SK-N-SH (cell line): ENCODE results near the gene ZBTB34. TPM values are rescaled to one million over a fixed set of nuclear protein-coding genes. Genes with fewer than 3 reads are reported as not detected.
"Not testable (repeated sequence)": the region's sequence is repeated elsewhere in the genome, so short reads cannot be mapped to it uniquely, and the experiment has no call there.

Experiments used
- CTCF ChIA-PET: fragments of 300-600, 350-600 bp; formaldehyde crosslinking; extraction: SDS; loops from one replicate; lab custom pipeline; 2021; lab: Yijun Ruan, JAX
- POLR2A ChIA-PET: fragments of 350-600 bp; sonication (Branson Sonifier 250); formaldehyde crosslinking; extraction: SDS; loops from one replicate; lab custom pipeline; 2020; ENCODE audit warnings: antibody characterized with exemption, inconsistent platforms; lab: Yijun Ruan, JAX
- DNase-seq: peaks from one replicate; pipeline ENCODE4 v3.0.0; 2012
- H2AFZ ChIP-seq: fragments of 200-600 bp; sonication (generic); 2 replicates; pipeline ENCODE4 v1.8.1; 2016; ENCODE audit warnings: antibody characterized with exemption, mild to moderate bottlenecking, low read depth
- H3F3A ChIP-seq: fragments of 200-600 bp; sonication (generic); replicated peaks from 2 replicates; pipeline ENCODE3; 2016; ENCODE audit warnings: antibody characterized with exemption, mild to moderate bottlenecking; ENCODE audit not compliant: insufficient read depth
- H3K27ac ChIP-seq, 2 experiments: fragments of 200-500 bp in 1 of 2; fragments of 200-600 bp in 1 of 2; sonication (Bioruptor generic) in 1 of 2; sonication (generic), shearing (Covaris generic) in 1 of 2; 2 replicates each; pipeline versions ENCODE4 v1.5.1 to v1.6.1; 2014 to 2016; ENCODE audit warnings: low read depth in 2 of 2, inconsistent platforms in 1 of 2, low read length in 1 of 2, mild to moderate bottlenecking in 1 of 2, mixed read lengths in 1 of 2
- H3K27me3 ChIP-seq: fragments of 200-600 bp; sonication (generic), shearing (Covaris generic); 2 replicates; pipeline ENCODE4 v1.6.1; 2016; ENCODE audit warnings: mixed run types; ENCODE audit not compliant: insufficient read depth
- H3K36me3 ChIP-seq, 2 experiments: fragments of 200-500 bp in 1 of 2; fragments of 200-600 bp in 1 of 2; sonication (Bioruptor generic) in 1 of 2; sonication (generic) in 1 of 2; replicated peaks in 1 of 2; 2 replicates each; pipeline versions ENCODE3 to v1.5.1; 2014 to 2016; ENCODE audit warnings: low read length in 1 of 2, mild to moderate bottlenecking in 1 of 2; ENCODE audit not compliant: insufficient read depth in 2 of 2, control insufficient read depth in 1 of 2
- H3K4me1 ChIP-seq, 2 experiments: fragments of 200-500 bp in 1 of 2; fragments of 200-600 bp in 1 of 2; sonication (Bioruptor generic) in 1 of 2; sonication (generic), shearing (Covaris generic) in 1 of 2; 2 replicates each; pipeline versions ENCODE4 v1.5.1 to v1.6.1; 2014 to 2016; ENCODE audit warnings: low read depth in 1 of 2, low read length in 1 of 2, mixed run types in 1 of 2; ENCODE audit not compliant: insufficient read depth in 2 of 2, control insufficient read depth in 1 of 2
- H3K4me2 ChIP-seq: fragments of 200-600 bp; sonication (generic), shearing (Covaris generic); 2 replicates; pipeline ENCODE4 v1.6.1; 2017; ENCODE audit warnings: mixed run types
- H3K4me3 ChIP-seq, 2 experiments: fragments of 200-500 bp in 1 of 2; fragments of 200-600 bp in 1 of 2; sonication (Bioruptor generic) in 1 of 2; sonication (generic), shearing (Covaris generic) in 1 of 2; 2 replicates each; pipeline versions ENCODE4 v1.5.1 to v1.8.1; 2014 to 2016; ENCODE audit warnings: low read depth in 2 of 2, inconsistent platforms in 1 of 2, low read length in 1 of 2, mild to moderate bottlenecking in 1 of 2, mixed read lengths in 1 of 2, moderate library complexity in 1 of 2
- H3K79me2 ChIP-seq: fragments of 200-600 bp; sonication (generic); 2 replicates; pipeline ENCODE4 v1.8.1; 2017; ENCODE audit warnings: mild to moderate bottlenecking; ENCODE audit not compliant: insufficient read depth
- H3K9ac ChIP-seq: fragments of 200-600 bp; sonication (generic); 2 replicates; pipeline ENCODE4 v1.6.1; 2017; ENCODE audit warnings: mixed run types
- H3K9me2 ChIP-seq: fragments of 200-600 bp; sonication (generic); 2 replicates; pipeline ENCODE4 v1.6.1; 2017; ENCODE audit warnings: mixed run types
- H3K9me3 ChIP-seq: fragments of 200-600 bp; sonication (generic); 2 replicates; pipeline ENCODE4 v1.6.1; 2017; ENCODE audit warnings: mixed run types, mild to moderate bottlenecking, moderate library complexity
- H4K20me1 ChIP-seq: fragments of 200-600 bp; sonication (generic); 2 replicates; pipeline ENCODE4 v1.6.1; 2017; ENCODE audit warnings: mild to moderate bottlenecking, mixed run types; ENCODE audit not compliant: insufficient read depth
- CHD2 ChIP-seq: fragments of 150-350 bp; IDR thresholded peaks from 2 replicates; pipeline ENCODE4 v1.6.1; 2018; ENCODE audit warnings: low read length; ENCODE audit not compliant: partially characterized antibody
- EZH2phosphoT487 ChIP-seq: fragments of 200-600 bp; sonication (generic); IDR thresholded peaks from 2 replicates; pipeline ENCODE4 v1.6.1; 2017; ENCODE audit warnings: low read depth, mixed run types, mild to moderate bottlenecking, antibody characterized with exemption, moderate library complexity, borderline replicate concordance
- MEF2A ChIP-seq: IDR thresholded peaks from 2 replicates; pipeline ENCODE4 v1.4.0; 2012; ENCODE audit warnings: low read depth, borderline replicate concordance
- POLR2AphosphoS5 ChIP-seq: IDR thresholded peaks from 2 replicates; pipeline ENCODE4 v1.6.1; 2012; ENCODE audit warnings: low read depth, low read length
- RCOR1 ChIP-seq: fragments of 150-350 bp; IDR thresholded peaks from 2 replicates; pipeline ENCODE4 v1.6.1; 2017; ENCODE audit warnings: antibody characterized with exemption, low read length
- REST ChIP-seq: IDR thresholded peaks from 2 replicates; pipeline ENCODE4 v1.6.1; 2012; ENCODE audit warnings: mild to moderate bottlenecking, low read depth, low read length, moderate library complexity
- RFX5 ChIP-seq: IDR thresholded peaks from 2 replicates; pipeline ENCODE4 v1.6.1; 2012; ENCODE audit warnings: mild to moderate bottlenecking, improper control_type of control experiment, low read length
- RXRA ChIP-seq: IDR thresholded peaks from 2 replicates; pipeline ENCODE4 v1.4.0; 2012; ENCODE audit warnings: low read depth, mild to moderate bottlenecking, borderline replicate concordance
- TAF1 ChIP-seq: IDR thresholded peaks from 2 replicates; pipeline ENCODE4 v1.6.1; 2012; ENCODE audit warnings: low read depth, mild to moderate bottlenecking, low read length, moderate library complexity, borderline replicate concordance
- WGBS: methylation state at CpG from one replicate; pipeline ENCODE4 v1.1.6; 2017; ENCODE audit warnings: low lambda C conversion rate; 5-methylcytosine and 5-hydroxymethylcytosine counted together
- polyA plus RNA-seq, 3 experiments: library from polyadenylated mRNA; depleted of rRNA; stranded (reverse); fragments of >200 nt; gene quantifications; 2 replicates each; pipeline ENCODE4 v1.2.3, GENCODE V29; 2012

The ZBTB34 gene
- polyA plus RNA-seq, 1 of the 3 experiments (the other 2 are of a cell fraction), result 2.9 TPM

GRCh38 chr9:126814091-126814490, 46.3 kb upstream of the ZBTB34 start (continued):
- TF ChIP-seq TAF1 (no peak), MEF2A (no peak), POLR2AphosphoS5 (no peak), CHD2 (no peak), RXRA (no peak)

GRCh38 chr9:126817615-126818014, 42.8 kb upstream of the ZBTB34 start:
- 95% methylated on average over 7 of the region's 7 CpGs for WGBS
- CTCF ChIA-PET, result interaction anchor here (1.5 kb wide), 1 partner anchor 9 kb away, joined by 4 read pairs; no protein-coding TSS in a partner anchor
- Histone ChIP-seq H3K79me2 (peaks cover 89% of the 10 kb centered on the region), H3K9me3 (peaks cover 25% of the 10 kb centered on the region), H4K20me1 (peaks cover 13% of the 10 kb centered on the region), H3K36me3 (peaks cover 14 to 78% of the 10 kb centered on the region in 2 experiments)
- not testable (repeated sequence) for H2AFZ ChIP-seq, H3F3A ChIP-seq, H3K9me2 ChIP-seq, H3K4me1 ChIP-seq, H3K27ac ChIP-seq, H3K4me2 ChIP-seq, H3K27me3 ChIP-seq, H3K4me3 ChIP-seq, H3K9ac ChIP-seq, DNase-seq
- POLR2A ChIA-PET, result interaction anchor here (1.1 kb wide), 1 partner anchor 8 kb away, joined by 4 read pairs; no protein-coding TSS in a partner anchor

GRCh38 chr9:126818482-126818881, 42.0 kb upstream of the ZBTB34 start:
- POLR2A ChIA-PET, result no interaction called here
- no peak for TF ChIP-seq RCOR1
- TF ChIP-seq RFX5, result no peak
- 97% methylated on average over 5 of the region's 5 CpGs for WGBS
- Histone ChIP-seq H3K9me2 (no peaks in the 10 kb centered on the region), H3K79me2 (peaks cover 86% of the 10 kb centered on the region), H3K9me3 (peaks cover 25% of the 10 kb centered on the region), H2AFZ (no peak overlapping the region), H4K20me1 (peaks cover 13% of the 10 kb centered on the region), H3K9ac (no peak overlapping the region), H3K4me1 (no peaks in the 10 kb centered on the region; a peak in 1 of 4 replicates), H3K36me3 (peaks cover 10 to 75% of the 10 kb centered on the region in 2 experiments), H3K4me3 (no peak overlapping the region; a peak in 1 of 4 replicates), H3K27me3 (no peaks in the 10 kb centered on the region), H3K27ac (no peak overlapping the region), H3K4me2 (no peak overlapping the region), H3F3A (peaks cover 11% of the 10 kb centered on the region)
- no peak for DNase-seq
- CTCF ChIA-PET, result interaction anchor here (1.5 kb wide), 1 partner anchor 10 kb away, joined by 4 read pairs; no protein-coding TSS in a partner anchor

GRCh38 chr9:126819482-126819881, 41.0 kb upstream of the ZBTB34 start:
- no peak for TF ChIP-seq CHD2
- TF ChIP-seq EZH2phosphoT487, result no peak
- TF ChIP-seq REST, result no peak
- no peak for TF ChIP-seq MEF2A
- Histone ChIP-seq H3K4me1 (no peaks in the 10 kb centered on the region; a peak in 1 of 4 replicates), H3K79me2 (peaks cover 76% of the 10 kb centered on the region), H3K36me3 (peaks cover 2 to 65% of the 10 kb centered on the region in 2 experiments), H3K27ac (no peak overlapping the region), H3F3A (peaks cover 11% of the 10 kb centered on the region), H3K27me3 (no peaks in the 10 kb centered on the region), H3K4me3 (no peak overlapping the region), H3K9me3 (peaks cover 17% of the 10 kb centered on the region), H2AFZ (no peak overlapping the region), H4K20me1 (peaks cover 16% of the 10 kb centered on the region), H3K9me2 (no peaks in the 10 kb centered on the region), H3K4me2 (no peak overlapping the region), H3K9ac (no peak overlapping the region)
- WGBS, result 96% methylated on average over 1 of the region's 1 CpG
- POLR2A ChIA-PET, result no interaction called here
- CTCF ChIA-PET, result interaction anchor here (1.2 to 1.6 kb wide), 3 partner anchors 13 to 38 kb away, joined by 3 to 4 read pairs (median 4); no protein-coding TSS in a partner anchor
- no peak for DNase-seq
